Right kidney (tissue), 1 donor: ENCODE results near the gene CLN5.
A peak's percentile ranks its signal among the peaks of the same experiment; 100 is the strongest.
"Not testable (repeated sequence)": the region's sequence is repeated elsewhere in the genome, so short reads cannot be mapped to it uniquely, and the experiment has no call there.

Experiments
- DNase-seq: peaks from one replicate; pipeline ENCODE4 v3.0.0-alpha.2; 2016

CLN5 gene

DNA sequence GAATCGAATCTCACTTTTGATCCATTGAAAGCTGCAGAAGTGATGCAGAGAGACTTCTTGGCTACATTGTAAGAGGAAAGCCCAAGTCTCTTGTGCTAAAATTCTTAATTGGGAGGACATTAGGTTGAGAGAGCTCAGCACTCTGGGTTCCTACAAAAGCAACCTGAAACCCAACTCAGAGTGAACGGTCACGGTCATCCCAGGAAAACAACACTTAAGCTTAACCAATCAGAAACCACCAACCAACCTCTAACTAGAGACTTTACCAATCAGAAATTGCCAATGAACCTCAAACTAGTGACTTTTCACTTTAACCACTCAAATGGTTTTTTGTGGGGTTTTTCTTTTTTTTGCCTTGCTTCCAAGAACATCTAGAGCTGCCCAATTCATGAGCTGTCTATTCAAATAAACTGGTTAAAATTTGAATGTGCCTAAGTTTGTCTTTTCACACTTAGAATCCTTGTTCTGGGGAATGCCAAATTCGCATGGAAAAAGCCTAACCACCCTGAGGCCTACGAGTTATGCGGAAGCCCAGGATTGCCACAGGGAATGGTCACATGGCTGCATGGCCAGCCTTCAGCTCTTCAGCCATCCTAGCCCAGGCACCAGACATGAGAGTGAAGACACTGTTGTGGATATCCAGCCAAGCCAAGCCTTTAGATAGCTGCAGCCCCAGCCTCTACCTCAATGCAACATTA lies 17.8 kb upstream of the CLN5 start:
- no peak for DNase-seq

- no peak for DNase-seq
Measured at GRCh38 chr13:76974618-76974975, 17.3 kb upstream of the CLN5 start.

GRCh38 chr13:76975863-76976262 lies 16.0 kb upstream of the CLN5 start:
- no peak for DNase-seq

- DNase-seq, result no peak
Measured at GRCh38 chr13:76976490-76976889, 15.4 kb upstream of the CLN5 start.

DNA sequence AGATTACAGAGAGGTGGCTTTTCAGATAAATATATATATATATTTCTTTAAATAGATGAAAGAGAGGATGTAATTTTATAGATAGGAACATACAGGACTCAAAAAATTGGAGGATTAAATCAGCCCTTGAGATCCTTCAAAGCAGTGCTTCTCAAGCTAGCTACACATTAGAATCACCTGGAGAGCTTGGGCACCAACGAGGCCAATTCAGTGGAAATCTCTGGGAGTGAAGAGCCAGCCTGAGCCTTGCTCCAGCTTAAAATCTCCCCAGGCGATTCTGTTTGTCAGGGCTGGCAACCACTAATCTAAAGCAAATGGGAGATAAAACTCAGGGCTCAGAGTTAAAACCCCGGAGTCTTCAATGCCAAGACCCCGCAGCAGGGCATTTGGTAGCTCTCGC lies 15.0 kb upstream of the CLN5 start:
- DNase-seq, result no peak

- peak; percentile 73 for DNase-seq
Measured at GRCh38 chr13:76980075-76980718, 11.7 kb upstream of the CLN5 start.

GRCh38 chr13:76982061-76982460 lies 9.8 kb upstream of the CLN5 start:
- DNase-seq, result no peak

- no peak for DNase-seq
Measured at GRCh38 chr13:76983676-76984075, 8.2 kb upstream of the CLN5 start.

- DNase-seq, result no peak
Measured at GRCh38 chr13:76991432-76991795, 467 bp upstream of the CLN5 start.

DNA sequence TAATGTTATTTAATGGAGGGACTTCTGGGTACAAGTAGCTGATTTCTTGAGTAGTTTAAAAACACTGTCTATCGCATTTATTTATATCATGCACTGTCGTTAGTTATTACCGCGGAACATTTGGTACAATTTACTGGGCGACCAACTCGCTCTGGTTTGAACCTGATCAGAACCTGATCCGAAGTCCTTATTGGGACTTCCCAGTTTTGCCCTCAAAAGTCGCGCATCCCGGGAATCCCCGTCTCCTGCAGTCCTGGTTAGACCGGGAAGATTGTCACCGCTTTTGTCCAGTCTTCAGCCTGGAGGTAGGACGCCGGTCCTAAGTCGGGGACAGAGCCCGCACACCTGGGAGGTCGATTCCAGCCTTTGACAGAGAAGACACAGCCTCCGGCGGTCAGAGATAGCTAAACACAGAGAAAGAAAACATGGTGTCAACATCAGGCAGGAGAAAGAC lies 694 bp downstream of the CLN5 start:
- DNase-seq, result no peak

GRCh38 chr13:76993021-76993420 lies 1.1 kb downstream of the CLN5 start:
- DNase-seq, result no peak

DNA sequence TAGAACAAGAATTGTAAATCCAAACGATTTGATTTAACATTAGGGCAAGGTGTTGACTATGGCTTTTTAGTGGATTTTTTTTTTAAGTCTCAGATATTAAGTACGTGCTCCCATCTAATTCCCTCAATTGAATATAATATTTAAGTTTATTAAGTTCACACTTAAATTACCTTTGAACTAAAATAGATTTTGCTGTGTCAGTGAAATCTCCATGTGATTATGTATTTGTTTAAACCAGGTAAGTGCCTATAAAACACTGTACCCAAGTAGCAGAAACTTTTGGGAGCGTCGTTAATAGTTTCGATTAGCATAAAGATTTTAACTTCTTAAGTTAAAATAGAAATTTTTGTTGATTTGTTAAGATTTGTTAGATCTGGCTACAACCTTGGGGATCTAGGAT lies 1.6 kb downstream of the CLN5 start:
- no peak for DNase-seq

DNA sequence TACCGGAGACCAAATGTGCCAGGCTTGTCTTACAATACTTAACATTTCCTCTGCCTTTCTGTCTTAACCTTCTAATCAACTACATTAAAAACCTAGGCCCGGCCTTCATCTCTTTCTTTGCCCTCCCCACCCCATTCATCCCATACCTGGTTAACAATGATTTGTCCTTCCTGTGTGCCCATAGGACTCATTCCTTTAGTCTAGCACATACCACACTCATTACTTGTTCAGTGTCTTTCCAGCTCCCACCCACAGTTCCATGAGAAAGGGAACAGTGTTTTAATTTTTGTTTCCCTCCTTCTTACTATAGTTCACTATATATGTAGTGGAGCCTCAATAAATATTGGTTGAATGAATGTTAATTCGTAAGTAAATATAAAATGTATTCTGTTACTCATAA lies 2.4 kb downstream of the CLN5 start:
- no peak for DNase-seq

DNA sequence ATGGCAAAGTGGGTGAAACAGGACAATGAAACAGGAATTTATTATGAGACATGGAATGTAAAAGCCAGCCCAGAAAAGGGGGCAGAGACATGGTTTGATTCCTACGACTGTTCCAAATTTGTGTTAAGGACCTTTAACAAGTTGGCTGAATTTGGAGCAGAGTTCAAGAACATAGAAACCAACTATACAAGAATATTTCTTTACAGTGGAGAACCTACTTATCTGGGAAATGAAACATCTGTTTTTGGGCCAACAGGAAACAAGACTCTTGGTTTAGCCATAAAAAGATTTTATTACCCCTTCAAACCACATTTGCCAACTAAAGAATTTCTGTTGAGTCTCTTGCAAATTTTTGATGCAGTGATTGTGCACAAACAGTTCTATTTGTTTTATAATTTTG lies 8.6 kb downstream of the CLN5 start:
- no peak for DNase-seq

DNA sequence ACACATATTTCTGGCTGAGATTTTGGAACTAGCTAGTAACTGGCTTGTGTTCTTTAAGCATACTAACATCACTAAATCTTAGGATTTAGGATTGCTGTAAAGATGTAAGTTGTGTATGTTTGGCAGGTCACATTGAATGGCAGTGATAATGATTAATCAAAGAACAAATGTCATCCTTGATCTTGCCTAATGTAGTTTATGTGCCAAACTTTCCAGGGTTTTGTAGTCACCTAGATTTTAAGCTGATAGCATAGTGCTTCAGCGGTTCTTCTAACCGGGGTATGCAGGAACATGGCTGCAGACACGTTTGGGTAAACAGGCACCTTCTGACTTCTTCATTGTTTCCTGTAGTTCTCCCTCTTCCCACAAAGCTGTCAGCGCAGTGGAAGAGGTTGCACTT lies 9.7 kb downstream of the CLN5 start:
- DNase-seq, result no peak

DNA sequence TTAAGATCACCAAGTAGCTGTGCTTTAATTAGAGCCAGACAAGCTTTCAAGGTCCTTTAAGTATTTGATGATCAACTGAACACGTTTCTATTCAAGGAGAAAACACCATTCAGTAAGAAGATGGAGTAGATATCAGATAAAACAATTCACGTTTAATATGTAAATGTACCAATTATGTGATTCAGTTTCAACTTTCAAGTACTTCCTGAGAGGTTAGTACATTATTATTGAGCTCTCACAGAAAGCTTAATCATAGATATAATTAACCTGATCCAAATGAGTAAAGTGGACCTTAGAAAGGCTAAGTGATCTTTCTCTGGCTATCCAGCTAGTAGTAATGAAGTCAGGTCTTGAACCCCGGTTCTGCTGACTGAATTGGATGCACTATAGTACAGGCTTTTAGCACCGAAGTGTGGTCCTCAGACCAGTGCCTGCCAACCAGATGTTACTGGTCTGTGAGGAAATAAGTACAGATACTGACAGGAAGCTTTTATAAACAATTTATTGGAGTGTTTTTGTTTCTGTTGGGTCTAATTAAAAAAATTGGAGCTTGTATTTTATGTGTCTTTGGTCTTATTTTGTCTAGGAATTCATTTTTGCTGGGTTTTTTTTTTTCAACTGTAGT lies 10.2 kb downstream of the CLN5 start:
- DNase-seq, result no peak

- no peak for DNase-seq
Measured at GRCh38 chr13:77002590-77003190, 10.8 kb downstream of the CLN5 start.

GRCh38 chr13:77008337-77008736 lies 16.5 kb downstream of the CLN5 start:
- DNase-seq, result not testable (repeated sequence)

DNA sequence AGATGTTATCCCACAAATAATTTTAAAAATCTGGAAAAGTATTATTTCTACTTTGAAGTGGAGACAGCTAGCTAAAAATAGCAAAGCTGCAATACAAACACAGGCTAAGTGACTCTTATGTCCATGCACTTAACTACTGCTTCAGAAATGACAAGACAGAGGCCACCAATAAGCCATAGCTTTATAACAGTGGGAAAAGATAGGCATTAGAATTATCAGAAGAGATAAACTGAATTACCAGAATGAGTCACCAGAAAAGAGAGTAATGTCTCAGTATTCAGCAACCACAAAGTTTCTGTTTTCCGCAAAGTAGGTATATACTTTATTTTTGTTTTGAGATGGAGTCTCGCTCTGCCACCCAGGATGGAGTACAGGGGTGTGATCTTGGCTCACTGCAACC lies 17.1 kb downstream of the CLN5 start:
- DNase-seq, result no peak

DNA sequence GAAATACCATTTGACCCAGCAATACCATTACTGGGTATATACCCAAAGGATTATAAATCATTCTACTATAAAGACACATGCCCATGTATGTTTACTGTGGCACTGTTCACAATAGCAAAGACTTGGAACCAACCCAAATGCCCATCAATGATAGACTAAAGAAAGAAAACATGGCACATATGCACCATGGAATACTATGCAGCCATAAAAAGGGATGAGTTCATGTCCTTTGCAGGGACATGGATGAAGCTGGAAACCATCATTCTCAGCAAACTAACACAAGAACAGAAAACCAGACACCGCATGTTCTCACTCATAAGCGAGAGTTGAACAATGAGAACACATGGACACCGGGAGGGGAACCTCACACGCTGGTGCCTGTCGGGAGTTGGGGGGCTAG lies 17.8 kb downstream of the CLN5 start:
- DNase-seq, result not testable (repeated sequence)

DNA sequence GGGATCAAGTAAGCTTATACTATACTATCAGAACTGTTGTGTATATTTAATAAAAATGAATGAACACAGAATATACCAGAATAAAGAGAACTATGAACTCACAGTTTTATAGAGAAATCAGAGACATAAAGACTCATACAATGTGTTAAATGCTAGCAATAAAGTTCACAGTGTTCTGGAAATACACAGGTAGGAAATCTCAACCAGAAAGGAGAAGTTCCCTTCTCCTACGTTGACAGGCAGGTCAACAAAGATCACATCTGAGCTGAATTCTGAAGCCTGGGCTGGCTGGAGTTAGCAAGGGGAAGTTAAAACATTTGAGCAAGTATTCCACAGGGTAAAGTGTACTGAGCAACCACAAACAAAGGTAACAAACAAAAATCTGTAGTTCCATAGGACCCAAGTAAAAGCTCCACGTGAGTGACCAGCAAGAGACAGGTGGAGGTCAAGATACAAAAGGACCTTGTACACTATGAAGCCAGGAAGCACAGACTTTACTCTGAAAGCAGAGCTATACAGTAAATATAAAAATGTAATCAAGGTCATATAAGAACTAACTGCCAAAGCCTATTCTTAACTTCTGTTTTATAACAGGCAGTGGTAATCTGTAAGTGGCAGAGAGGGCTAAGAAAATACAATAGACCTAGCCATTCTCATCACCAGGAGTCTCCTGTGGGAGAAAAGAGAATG lies 22.1 kb downstream of the CLN5 start:
- no peak for DNase-seq

GRCh38 chr13:77014906-77015685 lies 23.2 kb downstream of the CLN5 start:
- DNase-seq, result no peak
